ENCODE measurements around the gene UBALD2. TPM values are rescaled to one million over a fixed set of nuclear protein-coding genes. Genes with fewer than 3 reads are reported as not detected.

The UBALD2 gene
- total RNA-seq, 1 experiment from 2014 or later = 109 TPM

- TF ChIP-seq CTCF (IDR thresholded peaks at IDR 0.05; ENCODE audit: unreplicated experiment) = no peak
- CTCF ChIA-PET = interaction anchor here (0.6 to 0.8 kb wide), 2 partner anchors 15 to 57 kb away, joined by 3 to 5 read pairs; no protein-coding TSS in a partner anchor
- H3K4me1 Mint-ChIP-seq (ENCODE audit: insufficient read depth, unreplicated experiment) = peaks cover 6% of the 10 kb centered on the region
Observed at GRCh38 chr17:76238847-76239537, 26.2 kb upstream of the UBALD2 start.

GRCh38 chr17:76239538-76240274 is 25.4 kb upstream of the UBALD2 start:
- CTCF ChIA-PET = no interaction called here

More at GRCh38 chr17:76238847-76239537, 26.2 kb upstream of the UBALD2 start:
- DNase-seq (ENCODE audit: unreplicated experiment) = no peak
- Mint-ChIP-seq H3K27me3 (ENCODE audit: insufficient read depth, unreplicated experiment) (peaks cover 10% of the 10 kb centered on the region), H3K9me3 (ENCODE audit: unreplicated experiment) (no peaks in the 10 kb centered on the region), H3K27ac (ENCODE audit: low read depth, unreplicated experiment) (no peak overlapping the region), H3K4me3 (ENCODE audit: unreplicated experiment) (no peak overlapping the region), H3K36me3 (ENCODE audit: insufficient read depth, unreplicated experiment) (no peaks in the 10 kb centered on the region)
- POLR2A ChIA-PET = interaction anchor here (2.4 kb wide), 1 partner anchor 26 kb away, joined by 10 read pairs; the partner anchor contains the start of gene UBALD2
- intact Hi-C loops (cut with micrococcal nuclease) = no loop called here
- BruUV-seq (replicated peaks) = no TSS peak

GRCh38 chr17:76240461-76241203 is 24.5 kb upstream of the UBALD2 start, which contains the start of gene RNF157:
RNF157 (minus strand) TSS chr17:76240493; CDS start chr17:76240240, 253 bp downstream.
- H3K27ac Mint-ChIP-seq (ENCODE audit: low read depth, unreplicated experiment) = no peak within 1 kb of the TSS

More at GRCh38 chr17:76239538-76240274, 25.4 kb upstream of the UBALD2 start:
- Mint-ChIP-seq H3K4me1 (ENCODE audit: insufficient read depth, unreplicated experiment) (peaks cover 6% of the 10 kb centered on the region), H3K27ac (ENCODE audit: low read depth, unreplicated experiment) (no peak overlapping the region), H3K36me3 (ENCODE audit: insufficient read depth, unreplicated experiment) (no peaks in the 10 kb centered on the region), H3K27me3 (ENCODE audit: insufficient read depth, unreplicated experiment) (peaks cover 10% of the 10 kb centered on the region), H3K9me3 (ENCODE audit: unreplicated experiment) (no peaks in the 10 kb centered on the region), H3K4me3 (ENCODE audit: unreplicated experiment) (no peak overlapping the region)
- no peak for TF ChIP-seq CTCF (IDR thresholded peaks at IDR 0.05; ENCODE audit: unreplicated experiment)
- intact Hi-C loops (cut with micrococcal nuclease) = no loop called here
- no peak for DNase-seq (ENCODE audit: unreplicated experiment)
- POLR2A ChIA-PET = no interaction called here
- no TSS peak for BruUV-seq (replicated peaks)

More at GRCh38 chr17:76240461-76241203, 24.5 kb upstream of the UBALD2 start, which contains the start of gene RNF157:
- H3K27me3 Mint-ChIP-seq (ENCODE audit: insufficient read depth, unreplicated experiment) = peaks cover 10% of the 10 kb centered on the region
- H3K9me3 Mint-ChIP-seq (ENCODE audit: unreplicated experiment) = no peaks in the 10 kb centered on the region
- peak within 1 kb of the TSS; percentile 71 for H3K4me3 Mint-ChIP-seq (ENCODE audit: unreplicated experiment)
- H3K4me1 Mint-ChIP-seq (ENCODE audit: insufficient read depth, unreplicated experiment) = peaks cover 6% of the 10 kb centered on the region
- TF ChIP-seq CTCF (IDR thresholded peaks at IDR 0.05; ENCODE audit: unreplicated experiment) = no peak
- no peaks in the 10 kb centered on the region for H3K36me3 Mint-ChIP-seq (ENCODE audit: insufficient read depth, unreplicated experiment)
- ChIA-PET POLR2A (interaction anchor here (0.9 to 1.2 kb wide), 2 partner anchors 22 to 24 kb away, joined by 4 read pairs; no protein-coding TSS in a partner anchor), CTCF (interaction anchor here (0.8 kb wide), 1 partner anchor 122 kb away, joined by 4 read pairs; no protein-coding TSS in a partner anchor)
- no TSS peak for BruUV-seq (replicated peaks)
- DNase-seq (ENCODE audit: unreplicated experiment) = peak; percentile 42
- intact Hi-C loops (cut with micrococcal nuclease) = no loop called here
